Dendritic cell treated with granulocyte-macrophage colony-stimulating factor and Interleukin-4, amounts not matched to agents 40 ng/mL and 50 ng/mL, for 4 days (primary cell): ENCODE results near the gene RUFY4.
A peak's percentile ranks its signal among the peaks of the same experiment; 100 is the strongest.

Source experiments
- H3K27ac Mint-ChIP-seq: one replicate; pipeline ENCODE4 v1.8.0; 2022; ENCODE audit warnings: mild to moderate bottlenecking, mixed read lengths
- H3K27me3 Mint-ChIP-seq: one replicate; pipeline ENCODE4 v1.8.0; 2022; ENCODE audit warnings: mild to moderate bottlenecking, mixed read lengths
- H3K36me3 Mint-ChIP-seq: one replicate; pipeline ENCODE4 v1.8.0; 2022; ENCODE audit warnings: low read depth, mixed read lengths
- H3K4me1 Mint-ChIP-seq: one replicate; pipeline ENCODE4 v1.8.0; 2022; ENCODE audit warnings: low read depth, mixed read lengths
- H3K4me3 Mint-ChIP-seq: one replicate; pipeline ENCODE4 v1.8.0; 2022; ENCODE audit warnings: mild to moderate bottlenecking, moderate library complexity, mixed read lengths
- H3K9me3 Mint-ChIP-seq: one replicate; pipeline ENCODE4 v1.8.0; 2022; ENCODE audit warnings: mixed read lengths
- intact Hi-C: fragments of 100-400 bp; cut with micrococcal nuclease; formaldehyde crosslinking; loops from one replicate; pipeline ENCODE4 v1.15.0; 2022

RUFY4 gene

GRCh38 chr2:218060950-218061660 is 7.9 kb upstream of the RUFY4 start:
- H3K4me1 Mint-ChIP-seq, result peaks cover 74% of the 10 kb centered on the region
- H3K9me3 Mint-ChIP-seq, result no peaks in the 10 kb centered on the region
- H3K36me3 Mint-ChIP-seq, result peaks cover 75% of the 10 kb centered on the region
- H3K27ac Mint-ChIP-seq, result peak overlapping the region; percentile 93
- no peaks in the 10 kb centered on the region for H3K27me3 Mint-ChIP-seq
- peak overlapping the region; percentile 52 for H3K4me3 Mint-ChIP-seq
- intact Hi-C loops, result no loop called here

- peaks cover 89% of the 10 kb centered on the region for H3K4me1 Mint-ChIP-seq
- H3K36me3 Mint-ChIP-seq, result peaks cover 72% of the 10 kb centered on the region
- peak overlapping the region; percentile 84 for H3K4me3 Mint-ChIP-seq
- H3K27ac Mint-ChIP-seq, result peak overlapping the region; percentile 93
- intact Hi-C loops, result no loop called here
- no peaks in the 10 kb centered on the region for H3K27me3 Mint-ChIP-seq
- no peaks in the 10 kb centered on the region for H3K9me3 Mint-ChIP-seq
Measured at GRCh38 chr2:218063486-218063885, 5.6 kb upstream of the RUFY4 start.

GRCh38 chr2:218063896-218064295 is 5.2 kb upstream of the RUFY4 start:
- intact Hi-C loops, result loop anchor here (2.0 kb wide), 1 partner anchor 15 kb away; no protein-coding TSS in a partner anchor
- Mint-ChIP-seq H3K27me3 (no peaks in the 10 kb centered on the region), H3K4me1 (peaks cover 89% of the 10 kb centered on the region), H3K4me3 (peak overlapping the region; percentile 84), H3K9me3 (no peaks in the 10 kb centered on the region), H3K36me3 (peaks cover 70% of the 10 kb centered on the region), H3K27ac (peak overlapping the region; percentile 93)

- intact Hi-C loops, result loop anchor here (2.0 kb wide), 1 partner anchor 17 kb away; no protein-coding TSS in a partner anchor
- Mint-ChIP-seq H3K27me3 (no peaks in the 10 kb centered on the region), H3K36me3 (peaks cover 60% of the 10 kb centered on the region), H3K27ac (peak overlapping the region; percentile 93), H3K4me1 (peaks cover 90% of the 10 kb centered on the region), H3K9me3 (no peaks in the 10 kb centered on the region), H3K4me3 (peak overlapping the region; percentile 84)
Measured at GRCh38 chr2:218065239-218066006, 3.6 kb upstream of the RUFY4 start.

DNA sequence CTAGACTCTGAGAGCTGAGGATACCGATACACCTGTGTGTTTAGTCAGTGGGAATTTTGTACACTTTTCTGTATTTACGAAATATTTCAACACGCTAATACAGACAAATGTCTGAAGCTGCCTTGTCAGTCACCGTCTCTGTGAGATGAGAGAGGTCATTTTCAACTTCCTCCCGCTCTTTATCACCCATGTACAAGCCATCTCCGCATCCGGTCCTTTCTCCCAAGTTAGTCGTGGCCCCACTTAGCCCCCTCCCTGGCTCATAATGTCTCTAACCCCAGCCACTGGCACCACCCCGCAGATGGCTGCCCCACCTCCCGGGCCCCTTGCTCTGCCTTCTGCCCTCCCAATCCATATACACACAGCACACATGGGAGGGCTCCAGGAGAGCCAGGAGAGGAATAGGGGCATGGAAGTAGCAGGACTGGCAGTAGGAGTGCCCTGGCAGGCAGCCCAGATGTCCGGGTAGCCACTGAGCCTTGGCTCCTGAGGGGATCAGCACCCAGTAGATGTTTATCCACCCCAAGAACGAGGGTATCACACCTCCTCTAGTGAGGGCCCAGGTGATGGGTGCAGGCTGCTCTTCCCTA is 2.0 kb upstream of the RUFY4 start:
- Mint-ChIP-seq H3K27ac (peak overlapping the region; percentile 93), H3K4me1 (peaks cover 90% of the 10 kb centered on the region), H3K9me3 (no peaks in the 10 kb centered on the region), H3K27me3 (no peaks in the 10 kb centered on the region), H3K36me3 (peaks cover 54% of the 10 kb centered on the region), H3K4me3 (peak overlapping the region; percentile 78)
- intact Hi-C loops, result no loop called here

- H3K9me3 Mint-ChIP-seq, result no peaks in the 10 kb centered on the region
- H3K4me3 Mint-ChIP-seq, result peak overlapping the region; percentile 78
- H3K36me3 Mint-ChIP-seq, result peaks cover 53% of the 10 kb centered on the region
- H3K27me3 Mint-ChIP-seq, result no peaks in the 10 kb centered on the region
- intact Hi-C loops, result no loop called here
- peak overlapping the region; percentile 93 for H3K27ac Mint-ChIP-seq
- peaks cover 95% of the 10 kb centered on the region for H3K4me1 Mint-ChIP-seq
Measured at GRCh38 chr2:218067523-218067922, 1.5 kb upstream of the RUFY4 start.

GRCh38 chr2:218069606-218070300 is 700 bp downstream of the RUFY4 start:
- Mint-ChIP-seq H3K9me3 (no peaks in the 10 kb centered on the region), H3K4me3 (peak overlapping the region; percentile 78), H3K27me3 (no peaks in the 10 kb centered on the region), H3K27ac (peak overlapping the region; percentile 93), H3K4me1 (peaks cover 95% of the 10 kb centered on the region), H3K36me3 (peaks cover 52% of the 10 kb centered on the region)
- intact Hi-C loops, result loop anchor here (2.0 kb wide), 2 partner anchors 75 to 285 kb away; no protein-coding TSS in a partner anchor

DNA sequence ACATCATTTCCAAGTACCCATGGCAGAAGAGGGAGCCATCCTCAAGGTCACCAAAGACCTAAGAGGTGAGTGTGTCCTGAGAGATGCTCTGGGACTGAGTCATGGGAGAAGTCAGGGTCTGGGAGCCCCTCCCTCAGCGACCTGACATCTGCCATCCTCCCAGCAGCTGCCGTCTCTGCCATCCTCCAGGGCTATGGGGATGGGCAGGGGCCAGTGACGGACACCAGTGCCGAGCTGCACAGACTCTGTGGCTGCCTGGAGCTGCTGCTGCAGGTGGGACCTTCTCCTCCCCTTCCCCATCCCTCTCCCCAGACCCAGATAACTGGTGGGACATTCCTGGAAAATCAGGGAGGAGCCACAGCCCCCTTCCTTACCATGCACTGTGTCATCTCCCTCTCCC is 1.5 kb downstream of the RUFY4 start:
- peak overlapping the region; percentile 62 for H3K4me3 Mint-ChIP-seq
- no peaks in the 10 kb centered on the region for H3K27me3 Mint-ChIP-seq
- peaks cover 52% of the 10 kb centered on the region for H3K36me3 Mint-ChIP-seq
- H3K27ac Mint-ChIP-seq, result peak overlapping the region; percentile 93
- no peaks in the 10 kb centered on the region for H3K9me3 Mint-ChIP-seq
- H3K4me1 Mint-ChIP-seq, result peaks cover 95% of the 10 kb centered on the region
- intact Hi-C loops, result no loop called here

- intact Hi-C loops, result no loop called here
Measured at GRCh38 chr2:218071218-218071937, 2.3 kb downstream of the RUFY4 start.

DNA sequence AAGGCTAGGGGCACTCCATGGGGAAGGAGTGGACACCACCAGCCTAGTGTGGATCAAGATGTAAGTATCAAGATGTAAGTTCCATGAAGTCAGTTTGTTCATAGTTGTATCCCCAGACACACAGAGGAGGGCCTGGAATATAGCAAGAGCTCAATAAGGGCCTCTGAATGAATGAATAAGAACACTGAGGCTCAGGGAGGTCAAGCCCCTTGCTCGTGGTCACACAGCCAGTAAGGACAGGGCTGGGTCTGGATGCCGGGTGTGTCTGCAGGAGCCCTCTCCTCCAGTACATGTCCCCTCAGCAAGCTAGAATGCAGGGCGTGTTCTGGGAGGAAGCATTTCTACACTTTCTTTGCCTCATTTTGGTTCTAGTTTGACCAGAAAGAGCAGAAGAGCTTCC is 2.9 kb downstream of the RUFY4 start:
- H3K27ac Mint-ChIP-seq, result peak overlapping the region; percentile 93
- H3K9me3 Mint-ChIP-seq, result no peaks in the 10 kb centered on the region
- peaks cover 62% of the 10 kb centered on the region for H3K36me3 Mint-ChIP-seq
- intact Hi-C loops, result no loop called here
- H3K4me3 Mint-ChIP-seq, result peak overlapping the region; percentile 48
- H3K27me3 Mint-ChIP-seq, result no peaks in the 10 kb centered on the region
- peaks cover 100% of the 10 kb centered on the region for H3K4me1 Mint-ChIP-seq

More at GRCh38 chr2:218071218-218071937, 2.3 kb downstream of the RUFY4 start:
- Mint-ChIP-seq H3K4me1 (peaks cover 99% of the 10 kb centered on the region), H3K36me3 (peaks cover 56% of the 10 kb centered on the region), H3K4me3 (peak overlapping the region; percentile 62), H3K27me3 (no peaks in the 10 kb centered on the region), H3K27ac (peak overlapping the region; percentile 93), H3K9me3 (no peaks in the 10 kb centered on the region)

- intact Hi-C loops, result no loop called here
- H3K27me3 Mint-ChIP-seq, result no peaks in the 10 kb centered on the region
- peak overlapping the region; percentile 93 for H3K27ac Mint-ChIP-seq
- H3K9me3 Mint-ChIP-seq, result no peaks in the 10 kb centered on the region
- H3K4me1 Mint-ChIP-seq, result peaks cover 100% of the 10 kb centered on the region
- peaks cover 68% of the 10 kb centered on the region for H3K36me3 Mint-ChIP-seq
- peak overlapping the region; percentile 48 for H3K4me3 Mint-ChIP-seq
Measured at GRCh38 chr2:218072478-218073024, 3.5 kb downstream of the RUFY4 start.

DNA sequence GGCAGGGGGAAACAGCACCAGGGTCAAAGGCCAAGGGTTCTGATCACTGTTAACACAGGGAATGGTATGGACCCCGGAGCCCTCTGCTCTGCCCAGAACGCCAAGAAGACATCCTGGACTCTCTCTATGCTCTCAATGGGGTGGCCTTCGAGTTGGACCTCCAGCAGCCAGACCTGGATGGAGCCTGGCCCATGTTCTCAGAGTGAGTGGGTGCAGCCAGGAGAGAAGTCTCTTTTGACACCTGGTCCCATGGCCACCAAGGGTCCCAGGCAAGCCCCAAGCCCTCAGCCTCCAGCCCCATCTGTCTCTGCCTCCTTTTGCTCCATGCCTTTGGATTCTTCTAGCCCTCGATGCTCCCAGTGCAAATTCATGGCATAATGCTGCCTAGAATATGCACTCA is 4.1 kb downstream of the RUFY4 start:
- Mint-ChIP-seq H3K27me3 (no peaks in the 10 kb centered on the region), H3K36me3 (peaks cover 74% of the 10 kb centered on the region), H3K4me1 (peaks cover 100% of the 10 kb centered on the region), H3K27ac (peak overlapping the region; percentile 85), H3K4me3 (no peak overlapping the region), H3K9me3 (no peaks in the 10 kb centered on the region)
- intact Hi-C loops, result no loop called here

GRCh38 chr2:218074031-218074430 is 5.0 kb downstream of the RUFY4 start:
- H3K4me1 Mint-ChIP-seq, result peaks cover 100% of the 10 kb centered on the region
- H3K4me3 Mint-ChIP-seq, result no peak overlapping the region
- H3K9me3 Mint-ChIP-seq, result no peaks in the 10 kb centered on the region
- H3K36me3 Mint-ChIP-seq, result peaks cover 79% of the 10 kb centered on the region
- no peaks in the 10 kb centered on the region for H3K27me3 Mint-ChIP-seq
- intact Hi-C loops, result no loop called here
- peak overlapping the region; percentile 85 for H3K27ac Mint-ChIP-seq
